GM12878 (cell line): ENCODE measurements around the gene ZBTB18. TPM values are rescaled to one million over a fixed set of nuclear protein-coding genes. Genes with fewer than 3 reads are reported as not detected.

Source experiments
- ATAC-seq: fragments of 200-7000 bp; cut with Tn5 transposase; 3 replicates; pipeline ENCODE4 v1.9.1; 2020; ENCODE audit warnings: mild to moderate bottlenecking, moderate library complexity
- BruUV-seq: library from RNA; stranded (reverse); fragments of 400-500 nt; replicated peaks from 2 replicates; lab custom pipeline; 2021; lab: Mats Ljungman, UMichigan
- CTCF ChIA-PET: fragments of 300-600 bp; sonication (Branson Sonifier 250); formaldehyde crosslinking; extraction: SDS; loops from one replicate; lab custom pipeline; 2021; ENCODE audit warnings: inconsistent platforms; lab: Yijun Ruan, JAX
- POLR2A ChIA-PET: fragments of 350-600 bp; formaldehyde crosslinking; extraction: SDS; loops from one replicate; lab custom pipeline; 2021; ENCODE audit warnings: inconsistent platforms; lab: Charles Lee
- RAD21 ChIA-PET: fragments of 300-600 bp; sonication (Branson Sonifier 250); formaldehyde crosslinking; loops from one replicate; lab custom pipeline; 2023; ENCODE audit warnings: antibody characterized with exemption; ENCODE audit not compliant: unreplicated experiment; lab: Charles Lee
- SMC1A ChIA-PET: fragments of 300-600 bp; sonication (Branson Sonifier 250); formaldehyde crosslinking; loops from one replicate; lab custom pipeline; 2023; ENCODE audit not compliant: unreplicated experiment, uncharacterized antibody; lab: Charles Lee
- DNase-seq: peaks from one replicate; pipeline ENCODE4 v3.0.0-alpha.2; 2011; ENCODE audit warnings: low read depth, low spot score
- FAIRE-seq: peaks from 3 replicates; lab custom pipeline; 2011; peaks lifted over from hg19 to GRCh38; lab: Jason Lieb, UNC
- H2AFZ ChIP-seq: 2 replicates; pipeline ENCODE4 v1.6.0; 2011; ENCODE audit warnings: low read depth, low read length, control low read depth; ENCODE audit not compliant: control insufficient read depth
- H3K27ac ChIP-seq: 2 replicates; pipeline ENCODE4 v1.5.1; 2011; ENCODE audit warnings: control low read depth; ENCODE audit not compliant: control insufficient read depth, insufficient read depth
- H3K27me3 ChIP-seq, 2 experiments: replicated peaks in 1 of 2; 2 replicates each; pipeline versions ENCODE4 v1.6.0 to v1.6.1; 2011; ENCODE audit warnings: low read length in 1 of 2; ENCODE audit not compliant: control insufficient read depth in 2 of 2, insufficient read depth in 2 of 2
- H3K36me3 ChIP-seq, 2 experiments: 2 replicates each; pipeline ENCODE4 v1.5.1; 2011; ENCODE audit warnings: low read length in 1 of 2; ENCODE audit not compliant: control insufficient read depth in 2 of 2, insufficient read depth in 2 of 2
- H3K4me1 ChIP-seq: 2 replicates; pipeline ENCODE4 v1.6.1; 2011; ENCODE audit warnings: mild to moderate bottlenecking, low read length, moderate library complexity, mixed read lengths; ENCODE audit not compliant: control insufficient read depth, insufficient read depth
- H3K4me2 ChIP-seq: 2 replicates; pipeline ENCODE4 v1.6.0; 2011; ENCODE audit warnings: control low read depth; ENCODE audit not compliant: control insufficient read depth, insufficient read depth
- H3K4me3 ChIP-seq: fragments of 200-600 bp; sonication (generic); 2 replicates; pipeline ENCODE4 v1.5.1; 2016
- H3K79me2 ChIP-seq: 2 replicates; pipeline ENCODE4 v1.6.0; 2011; ENCODE audit warnings: low read length; ENCODE audit not compliant: control insufficient read depth, insufficient read depth
- H3K9ac ChIP-seq: 2 replicates; pipeline ENCODE4 v1.8.0; 2011; ENCODE audit warnings: low read length, control low read depth, mixed read lengths; ENCODE audit not compliant: control insufficient read depth, insufficient read depth
- H3K9me3 ChIP-seq: replicated peaks from 3 replicates; pipeline ENCODE4 v1.5.1; 2011; ENCODE audit warnings: mild to moderate bottlenecking, low read length; ENCODE audit not compliant: control insufficient read depth, insufficient read depth
- H4K20me1 ChIP-seq: 2 replicates; pipeline ENCODE4 v1.6.0; 2011; ENCODE audit not compliant: control insufficient read depth, insufficient read depth
- ATF7 ChIP-seq: fragments of 450-650 bp; IDR thresholded peaks from 2 replicates; pipeline ENCODE4 v1.6.1; 2016; ENCODE audit warnings: low read depth, mild to moderate bottlenecking
- BACH1 ChIP-seq: fragments of 450-650 bp; IDR thresholded peaks from 2 replicates; pipeline ENCODE4 v1.6.1; 2017; ENCODE audit warnings: mild to moderate bottlenecking, borderline replicate concordance
- FOXM1 ChIP-seq: IDR thresholded peaks from 2 replicates; pipeline ENCODE4 v1.6.1; 2012; ENCODE audit warnings: low read depth, mild to moderate bottlenecking, inconsistent platforms, low read length, moderate library complexity
- HDGF ChIP-seq: fragments of 450-650 bp; IDR thresholded peaks from 2 replicates; pipeline ENCODE4 v1.6.1; 2016; ENCODE audit warnings: antibody characterized with exemption
- IKZF2 ChIP-seq, 2 experiments: fragments of 450-650 bp; IDR thresholded peaks; 2 replicates each; pipeline ENCODE4 v1.6.1; 2017; ENCODE audit warnings: mild to moderate bottlenecking in 2 of 2, moderate library complexity in 2 of 2
- IRF3 ChIP-seq: fragments of 450-650 bp; IDR thresholded peaks from 2 replicates; pipeline ENCODE4 v1.6.1; 2014; ENCODE audit warnings: mild to moderate bottlenecking
- LARP7 ChIP-seq: fragments of 450-650 bp; IDR thresholded peaks from 2 replicates; pipeline ENCODE4 v1.6.1; 2017; ENCODE audit warnings: mild to moderate bottlenecking
- PAX5 ChIP-seq: IDR thresholded peaks from 2 replicates; pipeline ENCODE4 v1.6.1; 2011; ENCODE audit warnings: low read depth, low read length, borderline replicate concordance
- RAD51 ChIP-seq: fragments of 450-650 bp; IDR thresholded peaks from 2 replicates; pipeline ENCODE4 v1.6.1; 2016; ENCODE audit warnings: moderate library complexity, mild to moderate bottlenecking, inconsistent platforms
- RELA ChIP-seq: fragments of 450-650 bp; IDR thresholded peaks from 2 replicates; pipeline ENCODE4 v1.8.0; 2014; ENCODE audit warnings: borderline replicate concordance; ENCODE audit not compliant: partially characterized antibody
- SMAD1 ChIP-seq: fragments of 450-650 bp; IDR thresholded peaks from 2 replicates; pipeline ENCODE4 v1.6.1; 2018; ENCODE audit warnings: mild to moderate bottlenecking, low read depth; ENCODE audit not compliant: partially characterized antibody
- SP1 ChIP-seq: IDR thresholded peaks from one replicate; pipeline ENCODE4 v1.6.1; 2011; ENCODE audit warnings: low read depth, low read length
- SUPT20H ChIP-seq: IDR thresholded peaks from 2 replicates; pipeline ENCODE4 v1.6.1; 2011; ENCODE audit warnings: low read depth, mild to moderate bottlenecking, low read length, moderate library complexity, borderline replicate concordance; ENCODE audit not compliant: control insufficient read depth
- TARDBP ChIP-seq: IDR thresholded peaks from 2 replicates; pipeline ENCODE4 v1.6.1; 2016; ENCODE audit warnings: borderline replicate concordance
- ZNF24 ChIP-seq: fragments of 450-650 bp; IDR thresholded peaks from 2 replicates; pipeline ENCODE4 v1.6.1; 2017; ENCODE audit warnings: antibody characterized with exemption, mild to moderate bottlenecking
- ZNF384 ChIP-seq: IDR thresholded peaks from 2 replicates; pipeline ENCODE4 v1.6.1; 2012; ENCODE audit warnings: low read depth, mild to moderate bottlenecking, low read length, improper control_type of control experiment, borderline replicate concordance
- WGBS: methylation state at CpG from one replicate; pipeline ENCODE4 v1.1.6; 2016; ENCODE audit warnings: low lambda C conversion rate; ENCODE audit not compliant: insufficient replicate concordance, insufficient coverage; ENCODE audit errors: missing lambda C conversion rate; 5-methylcytosine and 5-hydroxymethylcytosine counted together
- in situ Hi-C: fragments of 300-500 bp; cut with MboI; formaldehyde crosslinking; loops from 9 replicates; pipeline ENCODE4 v1.14.3; 2018; ENCODE audit warnings: mixed read lengths
- intact Hi-C: fragments of 100-400 bp; cut with micrococcal nuclease; formaldehyde crosslinking; loops from one replicate; pipeline ENCODE4 v1.14.2; 2022; ENCODE audit not compliant: unreplicated experiment
- polyA plus RNA-seq, 11 experiments: library from polyadenylated mRNA; depleted of rRNA in 4 of 11; unstranded in 6 of 11; stranded (reverse) in 5 of 11; fragments of >200 nt; fragmentation: Nextera tagmentation in 4 of 11; fragmentation: Illumina TruSeq in 1 of 11; extraction: Ambion mirVana in 4 of 11; extraction: Trizol in 1 of 11; gene quantifications; 1 replicate in 1 of 11; 2 replicates in 10 of 11; pipeline versions ENCODE4 v1.2.1 to v1.2.3, GENCODE V29; 2011 to 2016; ENCODE audit warnings: inconsistent platforms in 2 of 11, missing spikeins in 2 of 11, low read depth in 1 of 11
- total RNA-seq, 4 experiments: library from RNA; depleted of rRNA in 3 of 4; stranded (reverse); fragments of >200 nt in 3 of 4; fragmentation: Illumina TruSeq in 1 of 4; extraction: Trizol in 1 of 4; gene quantifications; 2 replicates each; pipeline versions ENCODE4 v1.2.1 to v1.2.3, GENCODE V29; 2013 to 2021
- TF ChIP-seq, protein P1 (sequence below): fragments of 150-350 bp; IDR thresholded peaks from 2 replicates; pipeline ENCODE4 v1.6.1; 2014; ENCODE audit warnings: mild to moderate bottlenecking, low read depth, low read length
- TF ChIP-seq, protein P2 (sequence below): fragments of 450-650 bp; IDR thresholded peaks from 2 replicates; pipeline ENCODE4 v1.6.1; 2016; ENCODE audit warnings: mild to moderate bottlenecking
- TF ChIP-seq, protein P3 (sequence below): fragments of 450-650 bp; IDR thresholded peaks from 2 replicates; pipeline ENCODE4 v1.6.1; 2017; ENCODE audit warnings: mild to moderate bottlenecking

The ZBTB18 gene
- total and polyA plus RNA-seq, 10 of the 15 experiments (the other 5 are each of a cell fraction or from before 2014, with no cell fraction given), result 0.27 to 8.6 (median 6.1) TPM

DNA sequence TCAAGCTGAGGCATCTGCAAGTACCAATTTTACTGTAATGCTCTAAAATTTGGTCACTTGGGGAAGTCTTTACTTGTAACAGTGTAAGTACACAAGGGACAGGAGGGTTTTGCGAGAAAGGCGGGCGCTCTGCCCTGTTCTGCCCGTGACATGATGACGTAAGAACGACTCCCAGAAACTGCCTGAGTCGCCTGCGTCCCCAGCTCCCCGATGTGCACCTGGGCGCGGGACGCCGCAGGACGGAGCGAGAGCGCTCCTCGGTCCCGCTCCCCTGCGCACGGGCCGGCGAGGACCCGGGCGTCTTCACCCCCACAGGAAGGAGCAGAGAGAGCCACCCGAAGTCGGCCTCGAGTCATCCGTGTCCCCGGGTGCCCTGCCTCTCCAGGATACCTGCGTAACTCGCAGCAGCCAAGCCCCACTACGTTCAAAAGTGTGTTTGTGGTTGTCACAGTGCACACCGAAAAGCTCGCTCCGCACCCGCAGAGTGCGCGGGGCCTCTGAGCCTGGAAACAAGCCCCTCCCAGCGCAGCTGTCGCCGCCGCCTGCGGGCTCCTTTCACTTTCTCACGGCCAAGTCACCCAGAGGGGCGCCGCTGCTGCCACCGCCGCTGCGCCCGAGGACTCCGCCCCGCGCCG, 3.3 kb upstream of the ZBTB18 start:
- ATAC-seq (peak; percentile 55), DNase-seq (peak; percentile 45), FAIRE-seq (peak; percentile 88)
- BruUV-seq, result TSS peak; percentile 77
- Histone ChIP-seq H3K9me3 (no peaks in the 10 kb centered on the region), H4K20me1 (no peaks in the 10 kb centered on the region), H3K4me1 (peaks cover 19% of the 10 kb centered on the region), H3K4me2 (peak overlapping the region; percentile 79), H3K36me3 (no peaks in the 10 kb centered on the region), H2AFZ (peak overlapping the region; percentile 54), H3K27ac (peak overlapping the region; percentile 67), H3K4me3 (peak overlapping the region; percentile 75), H3K9ac (peak overlapping the region; percentile 67), H3K79me2 (peaks cover 28% of the 10 kb centered on the region), H3K27me3 (no peaks in the 10 kb centered on the region; a peak in 1 of 4 replicates)
- ChIA-PET SMC1A (interaction anchor here (0.7 to 1.9 kb wide), 3 partner anchors 13 to 296 kb away, joined by 3 to 12 read pairs (median 4); no protein-coding TSS in a partner anchor), CTCF (interaction anchor here (1.0 to 1.3 kb wide), 2 partner anchors 27 to 252 kb away, joined by 3 to 4 read pairs; no protein-coding TSS in a partner anchor), RAD21 (interaction anchor here (0.7 to 1.8 kb wide), 4 partner anchors 9 to 792 kb away, joined by 3 to 15 read pairs (median 3); partner anchors contain the start of genes CEP170 and SDCCAG8), POLR2A (interaction anchor here (0.6 to 1.7 kb wide), 2 partner anchors 13 to 18 kb away, joined by 3 to 5 read pairs; no protein-coding TSS in a partner anchor)
- intact Hi-C loops, result loop anchor here (2.0 to 10.0 kb wide), 5 partner anchors 227 to 703 kb away; partner anchors contain the start of gene ADSS2
- in situ Hi-C loops, result no loop called here
- WGBS, result under 1% methylated on average over 53 of the region's 54 CpGs
- TF ChIP-seq SP1 (no peak), BACH1 (peak; percentile 50; the same call in 1 of the 2 replicates), TARDBP (no peak), SUPT20H (no peak), ZNF24 (no peak), HDGF (no peak), FOXM1 (no peak), IKZF2 (IDR thresholded peaks at IDR 0.05) (peak; percentile 40 to 59; a peak in 3 of 4 replicates), ZNF384 (no peak), RELA (peak; percentile 45), LARP7 (peak; percentile 95), SMAD1 (no peak), PAX5 (peak; percentile 86; the same call in 1 of the 2 replicates), RAD51 (no peak), IRF3 (no peak), ATF7 (peak; percentile 88)
- TF ChIP-seq, protein P1, sequence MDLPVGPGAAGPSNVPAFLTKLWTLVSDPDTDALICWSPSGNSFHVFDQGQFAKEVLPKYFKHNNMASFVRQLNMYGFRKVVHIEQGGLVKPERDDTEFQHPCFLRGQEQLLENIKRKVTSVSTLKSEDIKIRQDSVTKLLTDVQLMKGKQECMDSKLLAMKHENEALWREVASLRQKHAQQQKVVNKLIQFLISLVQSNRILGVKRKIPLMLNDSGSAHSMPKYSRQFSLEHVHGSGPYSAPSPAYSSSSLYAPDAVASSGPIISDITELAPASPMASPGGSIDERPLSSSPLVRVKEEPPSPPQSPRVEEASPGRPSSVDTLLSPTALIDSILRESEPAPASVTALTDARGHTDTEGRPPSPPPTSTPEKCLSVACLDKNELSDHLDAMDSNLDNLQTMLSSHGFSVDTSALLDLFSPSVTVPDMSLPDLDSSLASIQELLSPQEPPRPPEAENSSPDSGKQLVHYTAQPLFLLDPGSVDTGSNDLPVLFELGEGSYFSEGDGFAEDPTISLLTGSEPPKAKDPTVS, result no peak
- TF ChIP-seq, protein P2, sequence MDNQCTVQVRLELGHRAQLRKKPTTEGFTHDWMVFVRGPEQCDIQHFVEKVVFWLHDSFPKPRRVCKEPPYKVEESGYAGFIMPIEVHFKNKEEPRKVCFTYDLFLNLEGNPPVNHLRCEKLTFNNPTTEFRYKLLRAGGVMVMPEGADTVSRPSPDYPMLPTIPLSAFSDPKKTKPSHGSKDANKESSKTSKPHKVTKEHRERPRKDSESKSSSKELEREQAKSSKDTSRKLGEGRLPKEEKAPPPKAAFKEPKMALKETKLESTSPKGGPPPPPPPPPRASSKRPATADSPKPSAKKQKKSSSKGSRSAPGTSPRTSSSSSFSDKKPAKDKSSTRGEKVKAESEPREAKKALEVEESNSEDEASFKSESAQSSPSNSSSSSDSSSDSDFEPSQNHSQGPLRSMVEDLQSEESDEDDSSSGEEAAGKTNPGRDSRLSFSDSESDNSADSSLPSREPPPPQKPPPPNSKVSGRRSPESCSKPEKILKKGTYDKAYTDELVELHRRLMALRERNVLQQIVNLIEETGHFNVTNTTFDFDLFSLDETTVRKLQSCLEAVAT, result peak; percentile 66; the same call in 1 of the 2 replicates
- TF ChIP-seq, protein P3, sequence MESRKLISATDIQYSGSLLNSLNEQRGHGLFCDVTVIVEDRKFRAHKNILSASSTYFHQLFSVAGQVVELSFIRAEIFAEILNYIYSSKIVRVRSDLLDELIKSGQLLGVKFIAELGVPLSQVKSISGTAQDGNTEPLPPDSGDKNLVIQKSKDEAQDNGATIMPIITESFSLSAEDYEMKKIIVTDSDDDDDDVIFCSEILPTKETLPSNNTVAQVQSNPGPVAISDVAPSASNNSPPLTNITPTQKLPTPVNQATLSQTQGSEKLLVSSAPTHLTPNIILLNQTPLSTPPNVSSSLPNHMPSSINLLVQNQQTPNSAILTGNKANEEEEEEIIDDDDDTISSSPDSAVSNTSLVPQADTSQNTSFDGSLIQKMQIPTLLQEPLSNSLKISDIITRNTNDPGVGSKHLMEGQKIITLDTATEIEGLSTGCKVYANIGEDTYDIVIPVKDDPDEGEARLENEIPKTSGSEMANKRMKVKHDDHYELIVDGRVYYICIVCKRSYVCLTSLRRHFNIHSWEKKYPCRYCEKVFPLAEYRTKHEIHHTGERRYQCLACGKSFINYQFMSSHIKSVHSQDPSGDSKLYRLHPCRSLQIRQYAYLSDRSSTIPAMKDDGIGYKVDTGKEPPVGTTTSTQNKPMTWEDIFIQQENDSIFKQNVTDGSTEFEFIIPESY, result no peak
